Lung (tissue), 12 donors: Measurements from ENCODE around the gene RELN. TPM values are rescaled to one million over a fixed set of nuclear protein-coding genes. Genes with fewer than 3 reads are reported as not detected.

Experiments
- ATAC-seq: fragments of 200-7000 bp; cut with Tn5 transposase; one replicate; pipeline ENCODE4 v1.9.1; 2020; ENCODE audit warnings: moderate number of reproducible peaks; ENCODE audit not compliant: insufficient read depth, low FRiP score
- DNase-seq, 3 donors: peaks; one replicate each; pipeline ENCODE4 v3.0.0-alpha.2; 2013 to 2017
- H3K27ac ChIP-seq, 2 donors: one replicate each; pipeline ENCODE4 v1.5.1; 2013; ENCODE audit warnings: mild to moderate bottlenecking in 2 of 2, moderate library complexity in 2 of 2, control low read depth in 1 of 2, inconsistent platforms in 1 of 2, low read depth in 1 of 2, low read length in 1 of 2
- H3K27me3 ChIP-seq, 3 donors: one replicate each; pipeline ENCODE4 v1.5.1; 2013; ENCODE audit warnings: low read length in 2 of 3; ENCODE audit not compliant: control insufficient read depth in 3 of 3, insufficient read depth in 3 of 3
- H3K36me3 ChIP-seq, 4 donors: one replicate each; pipeline ENCODE4 v1.5.1; 2013; ENCODE audit warnings: low read length in 4 of 4, mild to moderate bottlenecking in 1 of 4, moderate library complexity in 1 of 4; ENCODE audit not compliant: control insufficient read depth in 4 of 4, insufficient read depth in 4 of 4
- H3K4me1 ChIP-seq, 5 donors: one replicate each; pipeline ENCODE4 v1.5.1; 2013; ENCODE audit warnings: low read length in 5 of 5, mild to moderate bottlenecking in 2 of 5, moderate library complexity in 1 of 5; ENCODE audit not compliant: control insufficient read depth in 5 of 5, insufficient read depth in 5 of 5
- H3K4me3 ChIP-seq: one replicate; pipeline ENCODE4 v1.5.1; 2013; ENCODE audit warnings: mild to moderate bottlenecking, control low read depth, moderate library complexity
- H3K9ac ChIP-seq, 2 donors: one replicate each; pipeline ENCODE4 v1.5.1; 2013; ENCODE audit warnings: low read length in 2 of 2, control low read depth in 1 of 2; ENCODE audit not compliant: insufficient read depth in 1 of 2
- H3K9me3 ChIP-seq, 4 donors: one replicate each; pipeline ENCODE4 v1.5.1; 2013; ENCODE audit warnings: low read length in 3 of 4, mild to moderate bottlenecking in 1 of 4, moderate library complexity in 1 of 4; ENCODE audit not compliant: control insufficient read depth in 4 of 4, insufficient read depth in 3 of 4
- CTCF ChIP-seq: IDR thresholded peaks from 2 replicates; pipeline ENCODE4 v1.5.1; 2012; ENCODE audit warnings: mild to moderate bottlenecking; ENCODE audit errors: control extremely low read depth, extremely low read depth
- WGBS, 2 donors: extraction: QIAGEN DNeasy Blood & Tissue Kit; methylation state at CpG; one replicate each; pipeline ENCODE4 v1.1.7; 2013; 5-methylcytosine and 5-hydroxymethylcytosine counted together
- polyA plus RNA-seq, 2 donors: library from polyadenylated mRNA; stranded (reverse); fragments of 200-250 nt; gene quantifications; one replicate each; pipeline ENCODE4 v1.2.1, GENCODE V29; 2013
- total RNA-seq, 2 donors: library from RNA; depleted of rRNA in 1 of 2; stranded (reverse); fragments of >200 nt in 1 of 2; gene quantifications; one replicate each; pipeline ENCODE4 v1.2.1, GENCODE V29; 2014 to 2021
- donor health status: control.
- donor health status: control.
- donor health status: Bipolar disorder and iron deficiency.
- donor health status: healthy.
- donor health status: DM: yes; HTN: yes; CAD: no.

The RELN gene
- total and polyA plus RNA-seq, 4 donors, result 0.24 to 7.7 (median 2.0) TPM

- 88 to 90% methylated on average over 1 of the region's 1 CpG for WGBS, 2 donors
- Histone ChIP-seq H3K4me3 (no peak overlapping the region), H3K27ac (no peak overlapping the region), H3K9ac (no peak overlapping the region), H3K27me3 (no peaks in the 10 kb centered on the region), H3K4me1 (no peaks in the 10 kb centered on the region), H3K9me3 (no peaks in the 10 kb centered on the region), H3K36me3 (no peaks in the 10 kb centered on the region)
- no peak for TF ChIP-seq CTCF
- no peak for DNase-seq
- ATAC-seq, result no peak
Measured at GRCh38 chr7:103748680-103749079, 240.8 kb downstream of the RELN start.

GRCh38 chr7:103735377-103735776, 254.1 kb downstream of the RELN start:
- no peaks in the 10 kb centered on the region for H3K27me3 ChIP-seq
- H3K4me1 ChIP-seq, result no peaks in the 10 kb centered on the region
- TF ChIP-seq CTCF, result no peak
- peaks cover 0 to 3% (median 0%) of the 10 kb centered on the region in 4 donors for H3K9me3 ChIP-seq
- no peak overlapping the region for H3K27ac ChIP-seq
- no peak overlapping the region for H3K4me3 ChIP-seq
- no peak for DNase-seq
- H3K9ac ChIP-seq, result no peak overlapping the region
- H3K36me3 ChIP-seq, result no peaks in the 10 kb centered on the region
- WGBS, 2 donors, result 64 to 65% methylated on average over 1 of the region's 1 CpG
- ATAC-seq, result no peak

- no peak for TF ChIP-seq CTCF
- no peak for DNase-seq
- no peak overlapping the region for H3K27ac ChIP-seq
- H3K36me3 ChIP-seq, result no peaks in the 10 kb centered on the region
- no peak overlapping the region for H3K4me3 ChIP-seq
- no peaks in the 10 kb centered on the region for H3K9me3 ChIP-seq
- no peaks in the 10 kb centered on the region for H3K4me1 ChIP-seq
- WGBS, 2 donors, result 82 to 89% methylated on average over 2 of the region's 2 CpGs
- H3K9ac ChIP-seq, result no peak overlapping the region
- H3K27me3 ChIP-seq, result no peaks in the 10 kb centered on the region
- ATAC-seq, result no peak
Measured at GRCh38 chr7:103731169-103731568, 258.3 kb downstream of the RELN start.

GRCh38 chr7:103729026-103729425, 260.4 kb downstream of the RELN start:
- no peaks in the 10 kb centered on the region for H3K4me1 ChIP-seq
- 80 to 83% methylated on average over 4 of the region's 4 CpGs for WGBS, 2 donors
- no peaks in the 10 kb centered on the region for H3K36me3 ChIP-seq
- DNase-seq (no peak), ATAC-seq (no peak)
- H3K9me3 ChIP-seq, result no peaks in the 10 kb centered on the region
- no peak overlapping the region for H3K4me3 ChIP-seq
- no peak overlapping the region for H3K9ac ChIP-seq
- no peak overlapping the region for H3K27ac ChIP-seq
- no peaks in the 10 kb centered on the region for H3K27me3 ChIP-seq
- no peak for TF ChIP-seq CTCF
